Large intestine (tissue), 3 donors: ENCODE data around the gene CCM2. TPM values are rescaled to one million over a fixed set of nuclear protein-coding genes. Genes with fewer than 3 reads are reported as not detected.

Source experiments
- DNase-seq, 2 donors: peaks; one replicate each; pipeline versions ENCODE4 v3.0.0 to v3.0.0-alpha.2; 2013
- H3K27ac ChIP-seq: one replicate; pipeline ENCODE4 v1.5.1; 2013; ENCODE audit warnings: low read length
- H3K27me3 ChIP-seq: 2 replicates; pipeline ENCODE4 v1.6.1; 2013; ENCODE audit warnings: low read length; ENCODE audit not compliant: control insufficient read depth, insufficient read depth
- H3K36me3 ChIP-seq: 2 replicates; pipeline ENCODE4 v1.6.1; 2013; ENCODE audit warnings: low read length; ENCODE audit not compliant: control insufficient read depth, insufficient read depth
- H3K4me1 ChIP-seq: one replicate; pipeline ENCODE4 v1.6.1; 2013; ENCODE audit warnings: low read length; ENCODE audit not compliant: control insufficient read depth, insufficient read depth
- H3K4me3 ChIP-seq: one replicate; pipeline ENCODE4 v1.5.1; 2013; ENCODE audit warnings: low read length
- H3K9me3 ChIP-seq: one replicate; pipeline ENCODE4 v1.6.1; 2013; ENCODE audit warnings: mild to moderate bottlenecking, low read depth, low read length, moderate library complexity; ENCODE audit not compliant: control insufficient read depth
- WGBS: methylation state at CpG from one replicate; pipeline ENCODE4 v1.1.5; 2013; ENCODE audit warnings: low lambda C conversion rate; ENCODE audit not compliant: insufficient coverage; 5-methylcytosine and 5-hydroxymethylcytosine counted together
- polyA plus RNA-seq: library from polyadenylated mRNA; unstranded; fragments of 120-200 nt; gene quantifications from one replicate; pipeline ENCODE4 v1.2.1, GENCODE V29; 2013

The CCM2 gene
- polyA plus RNA-seq, 1 donor, result 19.5 TPM

GRCh38 chr7:44976040-44976745 is 23.8 kb upstream of the CCM2 start:
- Histone ChIP-seq H3K27ac (no peak overlapping the region), H3K27me3 (no peaks in the 10 kb centered on the region), H3K9me3 (no peaks in the 10 kb centered on the region), H3K4me3 (no peak overlapping the region), H3K4me1 (peaks cover 11% of the 10 kb centered on the region), H3K36me3 (peaks cover 14% of the 10 kb centered on the region)
- no peak for DNase-seq
- WGBS, result no CpG with 5 or more reads among the region's 6 CpGs

- Histone ChIP-seq H3K36me3 (peaks cover 19% of the 10 kb centered on the region), H3K9me3 (no peaks in the 10 kb centered on the region), H3K27me3 (no peaks in the 10 kb centered on the region), H3K4me3 (no peak overlapping the region), H3K4me1 (peaks cover 11% of the 10 kb centered on the region), H3K27ac (no peak overlapping the region)
- no CpG with 5 or more reads among the region's 17 CpGs for WGBS
- DNase-seq, result no peak
Measured at GRCh38 chr7:44976746-44977196, 23.2 kb upstream of the CCM2 start.

GRCh38 chr7:44977304-44977958 is 22.6 kb upstream of the CCM2 start:
- no peaks in the 10 kb centered on the region for H3K27me3 ChIP-seq
- no CpG with 5 or more reads among the region's 8 CpGs for WGBS
- no peak overlapping the region for H3K4me3 ChIP-seq
- no peaks in the 10 kb centered on the region for H3K9me3 ChIP-seq
- DNase-seq, result no peak
- no peak overlapping the region for H3K27ac ChIP-seq
- peaks cover 21% of the 10 kb centered on the region for H3K36me3 ChIP-seq
- H3K4me1 ChIP-seq, result peaks cover 11% of the 10 kb centered on the region

- Histone ChIP-seq H3K4me1 (peaks cover 11% of the 10 kb centered on the region), H3K9me3 (no peaks in the 10 kb centered on the region), H3K4me3 (no peak overlapping the region), H3K27me3 (no peaks in the 10 kb centered on the region), H3K27ac (no peak overlapping the region), H3K36me3 (peaks cover 26% of the 10 kb centered on the region)
- no peak for DNase-seq
- WGBS, result no CpG with 5 or more reads among the region's 6 CpGs
Measured at GRCh38 chr7:44977959-44978335, 22.1 kb upstream of the CCM2 start.

- no peaks in the 10 kb centered on the region for H3K27me3 ChIP-seq
- WGBS, result no CpG with 5 or more reads among the region's 24 CpGs
- H3K4me1 ChIP-seq, result peaks cover 3% of the 10 kb centered on the region
- DNase-seq, result no peak
- no peak within 1 kb of the TSS for H3K27ac ChIP-seq
- H3K4me3 ChIP-seq, result no peak within 1 kb of the TSS
- no peaks in the 10 kb centered on the region for H3K9me3 ChIP-seq
- peaks cover 34% of the 10 kb centered on the region for H3K36me3 ChIP-seq
Measured at GRCh38 chr7:44978511-44979366, 21.3 kb upstream of the CCM2 start, which contains the start of gene MYO1G. MYO1G (minus strand) TSS chr7:44979015; CDS start chr7:44978961, 54 bp downstream.

GRCh38 chr7:44979481-44980392 is 20.3 kb upstream of the CCM2 start:
- no peak overlapping the region for H3K27ac ChIP-seq
- WGBS, result no CpG with 5 or more reads among the region's 8 CpGs
- H3K4me3 ChIP-seq, result no peak overlapping the region
- DNase-seq, result no peak
- H3K36me3 ChIP-seq, result peaks cover 44% of the 10 kb centered on the region
- no peaks in the 10 kb centered on the region for H3K27me3 ChIP-seq
- H3K4me1 ChIP-seq, result no peaks in the 10 kb centered on the region
- no peaks in the 10 kb centered on the region for H3K9me3 ChIP-seq

GRCh38 chr7:44980393-44981034 is 19.5 kb upstream of the CCM2 start:
- no CpG with 5 or more reads among the region's 8 CpGs for whole genome bisulfite sequencing
- no peak overlapping the region for H3K27ac ChIP-seq

GRCh38 chr7:44981035-44981706 is 18.8 kb upstream of the CCM2 start:
- Histone ChIP-seq H3K27me3 (no peaks in the 10 kb centered on the region), H3K4me3 (no peak overlapping the region), H3K9me3 (no peaks in the 10 kb centered on the region), H3K27ac (no peak overlapping the region), H3K36me3 (peaks cover 48% of the 10 kb centered on the region), H3K4me1 (no peaks in the 10 kb centered on the region)
- DNase-seq, result no peak
- WGBS, result 100% methylated on average over 1 of the region's 7 CpGs

More at GRCh38 chr7:44980393-44981034, 19.5 kb upstream of the CCM2 start:
- H3K4me3 ChIP-seq, result no peak overlapping the region
- H3K27me3 ChIP-seq, result no peaks in the 10 kb centered on the region
- H3K36me3 ChIP-seq, result peaks cover 51% of the 10 kb centered on the region
- DNase-seq, result no peak
- no peaks in the 10 kb centered on the region for H3K9me3 ChIP-seq
- no peaks in the 10 kb centered on the region for H3K4me1 ChIP-seq

GRCh38 chr7:44982535-44982923 is 17.5 kb upstream of the CCM2 start:
- Histone ChIP-seq H3K4me3 (no peak overlapping the region), H3K9me3 (no peaks in the 10 kb centered on the region)

More at GRCh38 chr7:44982535-44982923, 17.5 kb upstream of the CCM2 start:
- no peak for DNase-seq
- H3K36me3 ChIP-seq, result peaks cover 46% of the 10 kb centered on the region
- no CpG with 5 or more reads among the region's 1 CpG for WGBS
- H3K27ac ChIP-seq, result no peak overlapping the region
- peaks cover 4% of the 10 kb centered on the region for H3K4me1 ChIP-seq
- H3K27me3 ChIP-seq, result no peaks in the 10 kb centered on the region
